Ovary (tissue), 3 donors: ENCODE results near the gene ACSM5.

ENCODE experiments used
- CTCF ChIP-seq, 3 donors: fragments of 450-650 bp in 2 of 3; fragments of 200-600 bp in 1 of 3; IDR thresholded peaks; one replicate each; pipeline versions ENCODE4 v1.5.1 to v1.8.0; 2016 to 2022; ENCODE audit warnings: antibody characterized with exemption in 3 of 3, mild to moderate bottlenecking in 1 of 3
- EP300 ChIP-seq: sonication (generic); formaldehyde crosslinking; IDR thresholded peaks from one replicate; pipeline ENCODE4 v1.6.1; 2017; ENCODE audit warnings: antibody characterized with exemption
- donor health status: DM: no; HTN: no; CAD: no.

- no peak for TF ChIP-seq CTCF (IDR thresholded peaks at IDR 0.05)
- TF ChIP-seq EP300, result no peak
Measured at GRCh38 chr16:20484726-20485125, 75.4 kb downstream of the ACSM5 start.
